Stimulated activated CD8-positive, alpha-beta memory T cell treated with anti-CD3 and anti-CD28 coated beads, Interleukin-15, amount 100 ng/mL, for 1 hour (primary cell): ENCODE results near the gene AK1.

ENCODE experiments used
- DNase-seq: peaks from one replicate; pipeline ENCODE4 v3.0.0-alpha.2; 2020; ENCODE audit warnings: low read depth

Gene AK1

GRCh38 chr9:127908660-127908926 is 31.1 kb upstream of the AK1 start:
- DNase-seq, result no peak

DNA sequence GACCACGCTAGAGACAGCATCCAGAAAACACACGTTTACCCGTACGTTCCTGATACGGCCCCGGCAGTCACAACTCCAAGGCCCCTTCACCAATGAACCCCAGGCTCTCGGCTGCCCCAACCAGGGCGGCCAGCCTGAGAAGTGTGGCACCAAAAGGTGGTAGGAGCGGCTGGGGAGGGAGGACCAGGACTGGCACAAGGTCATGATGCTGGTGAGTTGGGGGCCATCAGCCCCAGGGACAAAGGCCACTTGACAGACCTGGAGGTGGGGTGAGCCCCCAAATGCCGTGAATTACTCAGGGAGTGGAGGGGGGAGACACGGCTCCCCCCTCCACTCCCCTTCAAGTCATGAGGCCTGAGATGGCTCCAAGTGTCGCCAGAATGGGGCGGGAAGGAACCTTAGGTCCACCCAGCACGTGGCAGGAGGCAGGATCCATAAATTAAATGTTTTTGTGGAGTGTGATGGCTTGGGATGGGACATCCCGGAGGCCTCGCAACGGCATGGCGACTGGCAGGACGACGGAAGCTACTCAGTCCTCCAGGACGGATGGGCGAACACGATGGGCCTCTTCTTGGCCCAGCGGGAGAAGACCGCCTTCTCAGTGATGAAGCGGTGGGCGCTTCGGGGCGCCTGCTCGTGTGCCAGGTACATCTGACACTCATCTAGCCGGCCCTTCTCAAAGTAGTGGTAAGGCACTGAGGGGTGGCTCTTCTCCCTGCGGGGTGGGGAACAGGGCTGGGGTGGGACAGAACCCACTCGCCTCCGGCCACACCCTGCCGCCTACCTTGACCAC is 30.6 kb upstream of the AK1 start:
- no peak for DNase-seq

DNA sequence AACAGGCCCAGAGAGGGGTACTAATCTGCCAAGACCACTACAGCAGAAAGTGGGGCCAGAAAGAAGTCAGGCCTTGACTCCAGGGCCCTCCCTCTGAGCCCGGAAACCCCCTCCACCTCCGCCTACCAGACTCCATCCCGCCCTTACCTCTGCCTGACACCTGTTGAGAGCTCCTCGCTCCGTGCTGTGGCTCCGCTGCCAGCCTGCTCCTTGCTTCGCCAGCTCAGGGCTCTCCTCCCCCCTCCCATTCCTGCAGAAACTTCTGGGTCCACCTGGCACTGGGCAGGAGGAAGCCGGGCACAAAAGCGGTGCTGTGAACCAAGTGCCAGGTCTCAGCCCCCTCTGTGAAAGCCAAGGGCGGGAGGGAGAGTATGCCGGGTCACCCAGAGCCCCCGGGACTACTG is 28.3 kb upstream of the AK1 start:
- DNase-seq, result no peak

GRCh38 chr9:127905004-127905728 is 27.7 kb upstream of the AK1 start:
- no peak for DNase-seq

DNA sequence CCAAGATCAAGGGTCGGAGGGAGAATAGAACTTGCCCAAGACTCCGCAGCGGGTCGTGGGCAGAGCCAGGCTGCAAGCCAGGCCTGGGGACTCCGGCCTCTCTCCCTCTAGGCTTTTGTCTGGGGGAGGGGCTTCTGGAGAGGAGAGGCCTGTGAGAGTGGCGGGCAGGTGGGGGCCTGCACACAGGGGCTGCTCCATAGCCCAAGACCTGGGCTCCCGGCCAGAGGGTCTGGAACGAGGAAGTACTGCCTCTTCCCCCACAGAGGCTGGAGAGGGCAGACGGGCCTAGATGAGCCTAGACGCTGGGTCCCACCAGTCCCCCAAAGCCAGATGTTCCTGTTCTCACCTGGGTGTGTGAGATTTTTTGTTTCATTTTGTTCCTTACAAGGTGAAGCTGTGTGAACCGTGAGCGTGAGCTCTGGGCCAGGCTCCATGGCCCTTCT is 27.1 kb upstream of the AK1 start:
- no peak for DNase-seq

GRCh38 chr9:127903557-127904475 is 26.3 kb upstream of the AK1 start:
- peak; percentile 47 for DNase-seq

- DNase-seq, result no peak
Measured at GRCh38 chr9:127899128-127899943, 21.9 kb upstream of the AK1 start, which contains the start of gene ST6GALNAC6. Gene ST6GALNAC6, minus strand, starts transcription at chr9:127899603. Its CDS starts 1,622 bp downstream, at chr9:127897981.

DNA sequence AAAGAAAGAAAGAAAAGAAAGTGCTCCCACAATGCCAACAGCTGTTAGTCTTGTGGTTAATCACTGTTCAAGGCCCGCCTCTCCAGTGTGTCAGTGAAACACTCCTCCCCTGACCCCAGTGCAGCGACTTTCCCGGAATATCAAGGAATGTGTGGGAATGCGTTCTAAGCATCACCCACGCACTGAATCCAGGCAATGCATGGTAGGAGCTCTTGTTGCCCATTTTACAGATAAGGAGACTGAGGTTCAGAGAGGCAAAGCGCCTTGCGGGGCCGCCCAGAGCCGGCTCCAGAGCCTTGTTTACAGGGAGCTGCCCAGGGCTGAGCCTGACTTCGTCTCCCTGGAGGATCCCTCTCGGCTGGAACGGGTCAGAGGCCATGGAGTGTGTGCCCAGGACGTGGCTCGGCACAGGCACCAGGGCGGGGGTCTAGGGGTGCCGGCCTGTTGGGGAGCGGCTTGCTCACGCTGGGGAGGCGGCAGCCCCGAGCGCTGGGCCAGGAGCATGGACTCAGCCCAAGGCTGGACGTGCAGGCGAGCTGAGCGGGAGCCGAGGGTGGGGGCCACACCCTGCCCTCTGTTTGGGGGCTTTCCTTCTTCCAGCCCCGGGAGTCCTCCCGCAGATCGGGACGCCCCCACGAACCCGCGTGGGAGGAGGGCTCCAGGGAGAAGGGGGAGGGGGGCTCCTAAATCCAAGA is 21.1 kb upstream of the AK1 start:
- no peak for DNase-seq

DNA sequence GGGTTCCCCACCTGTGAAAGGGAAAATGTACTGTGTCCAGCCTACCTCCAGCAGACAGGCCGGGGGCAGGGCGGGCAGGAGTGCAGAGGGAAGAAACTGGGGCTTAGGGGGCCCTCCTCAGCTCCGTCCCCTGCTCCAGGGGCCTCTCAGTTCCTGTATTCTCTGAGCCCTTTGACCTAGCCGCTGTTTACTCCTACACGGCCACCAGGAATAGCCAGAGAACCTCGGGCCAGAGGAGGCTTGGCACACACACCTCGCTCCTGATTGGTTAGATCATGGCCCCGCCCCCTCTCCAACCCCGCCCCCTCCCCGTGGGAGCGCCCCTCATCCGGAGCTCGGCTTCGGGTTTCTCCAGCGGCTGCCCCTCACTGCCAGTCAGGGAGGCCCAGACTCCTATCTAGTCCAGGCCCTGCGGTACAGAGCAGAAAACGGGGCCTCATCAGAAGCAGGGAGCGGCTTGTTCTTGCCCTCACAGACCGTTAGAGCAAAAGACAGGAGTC is 19.8 kb upstream of the AK1 start:
- no peak for DNase-seq

DNA sequence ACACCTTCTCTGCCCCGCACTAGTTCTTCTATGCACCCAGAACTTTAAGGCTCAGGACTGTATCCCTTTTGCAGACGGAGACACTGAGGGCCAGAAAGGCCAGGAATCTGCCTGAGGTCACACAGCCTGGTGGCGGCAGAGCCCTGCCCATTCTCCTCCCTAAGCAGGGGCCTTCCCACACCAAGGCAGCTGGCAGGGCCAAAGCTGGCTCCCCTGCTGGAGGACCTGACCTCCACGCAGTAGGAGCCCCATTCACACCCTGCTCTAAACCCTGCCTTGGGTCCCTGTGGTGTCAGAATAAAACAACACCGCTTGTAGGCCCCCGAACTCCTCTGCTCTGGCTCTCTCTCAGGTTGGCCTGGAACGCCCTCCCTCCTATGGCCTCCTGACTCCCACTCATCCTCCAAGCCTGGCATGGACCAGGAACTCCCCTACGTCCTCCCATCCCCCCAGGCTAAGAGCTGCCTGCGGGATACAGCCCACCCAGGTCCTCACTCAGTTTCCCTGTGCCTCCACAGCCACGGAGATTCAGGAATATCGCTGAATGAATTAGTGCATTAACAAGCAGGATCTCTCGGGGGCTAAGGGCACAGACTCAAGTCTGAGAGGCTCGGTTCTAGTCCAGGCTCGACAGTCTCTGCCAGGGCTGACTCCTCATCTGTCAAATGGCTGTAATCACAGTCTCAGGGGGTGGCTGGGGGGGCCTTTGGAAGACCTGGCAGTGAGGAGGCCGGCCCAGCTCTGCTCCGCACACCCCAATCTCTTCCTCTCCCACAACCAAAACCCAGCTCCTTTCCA is 19.1 kb upstream of the AK1 start:
- DNase-seq, result no peak

- DNase-seq, result no peak
Measured at GRCh38 chr9:127895811-127896210, 18.3 kb upstream of the AK1 start.

DNA sequence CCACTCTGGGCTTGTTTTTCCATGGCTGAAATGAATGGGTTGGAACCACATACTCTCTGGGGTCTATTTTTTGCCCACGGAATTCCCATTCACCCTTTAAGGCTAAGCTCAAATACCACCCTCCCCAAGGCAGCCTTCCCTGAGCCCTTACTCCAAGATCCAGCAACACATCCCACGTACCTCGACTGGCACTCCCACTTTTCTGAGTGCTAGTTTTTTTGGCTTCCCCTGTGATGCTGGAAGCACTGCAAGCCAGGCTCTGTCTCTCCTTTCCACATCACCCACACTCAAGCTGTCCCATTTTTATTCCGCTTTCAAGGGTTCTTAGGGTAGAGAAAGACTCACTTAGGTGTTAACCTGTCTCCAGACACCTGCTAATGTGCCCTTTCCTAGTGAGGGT is 15.9 kb upstream of the AK1 start:
- no peak for DNase-seq

GRCh38 chr9:127892831-127893230 is 15.4 kb upstream of the AK1 start:
- DNase-seq, result no peak

DNA sequence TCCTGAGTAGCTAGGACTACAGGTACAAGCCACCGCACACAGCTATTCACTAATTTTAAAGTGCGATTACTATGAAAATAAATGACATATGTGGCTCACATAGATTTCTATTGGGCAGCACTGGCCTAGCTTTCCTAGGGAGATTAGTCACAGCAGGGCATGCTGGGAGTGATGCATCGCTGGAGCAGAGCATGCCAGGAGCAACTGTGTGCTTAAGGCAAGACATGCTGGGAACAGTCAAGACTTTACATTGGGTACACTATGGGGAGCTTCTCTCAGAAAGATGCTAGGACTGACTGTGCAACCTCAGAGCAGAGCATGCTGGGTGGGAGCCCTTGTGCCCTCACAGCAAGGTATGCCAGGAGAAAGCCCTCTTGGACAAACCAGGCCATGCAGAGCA is 12.6 kb upstream of the AK1 start:
- no peak for DNase-seq

DNA sequence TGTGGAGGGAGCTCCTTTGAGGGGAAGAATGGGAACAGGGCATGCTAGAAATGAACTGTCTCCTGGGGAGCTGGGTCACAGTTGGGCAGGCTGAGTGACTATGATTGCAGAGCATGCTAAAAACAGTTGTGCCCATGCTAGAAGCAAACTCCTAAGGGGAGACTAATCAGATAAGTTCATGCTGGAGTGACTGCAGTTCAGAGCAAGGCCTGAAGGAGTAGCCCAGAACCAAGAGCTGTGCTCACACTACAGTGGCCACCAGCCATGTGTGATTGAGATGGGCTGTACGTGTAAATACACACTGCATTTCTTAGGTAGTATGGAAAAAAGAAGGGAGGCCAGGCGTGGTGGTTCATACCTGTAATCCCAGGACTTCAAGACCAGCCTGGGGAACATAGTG is 10.3 kb upstream of the AK1 start:
- DNase-seq, result no peak

DNA sequence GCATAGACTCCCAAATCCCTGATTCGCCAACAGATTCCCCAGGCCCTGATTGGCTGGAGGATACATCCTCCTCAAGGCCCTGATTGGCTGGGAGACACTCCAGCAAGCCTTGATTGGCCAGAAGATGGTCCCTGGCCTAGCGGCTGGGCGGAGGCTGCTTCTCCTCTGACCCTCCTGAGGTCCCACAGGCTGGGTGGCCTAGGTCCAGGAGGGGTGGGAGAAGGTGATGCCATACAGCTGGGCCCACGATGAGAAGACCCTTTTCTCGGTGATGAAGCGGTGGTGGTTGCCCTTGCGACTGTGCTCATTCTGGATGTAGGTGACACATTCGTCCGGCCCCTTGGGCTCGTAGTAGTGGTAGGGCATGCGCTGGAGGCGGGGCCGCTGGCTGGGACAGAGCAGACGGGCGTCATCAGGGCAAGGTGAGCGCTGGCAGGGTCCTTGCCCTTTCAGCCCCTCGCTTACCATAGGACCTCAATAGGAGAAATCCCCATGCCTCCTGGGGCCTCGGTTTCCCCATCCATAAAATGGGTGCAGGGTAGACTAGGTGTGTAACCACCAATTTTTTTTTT is 9.0 kb upstream of the AK1 start:
- DNase-seq, result no peak

DNA sequence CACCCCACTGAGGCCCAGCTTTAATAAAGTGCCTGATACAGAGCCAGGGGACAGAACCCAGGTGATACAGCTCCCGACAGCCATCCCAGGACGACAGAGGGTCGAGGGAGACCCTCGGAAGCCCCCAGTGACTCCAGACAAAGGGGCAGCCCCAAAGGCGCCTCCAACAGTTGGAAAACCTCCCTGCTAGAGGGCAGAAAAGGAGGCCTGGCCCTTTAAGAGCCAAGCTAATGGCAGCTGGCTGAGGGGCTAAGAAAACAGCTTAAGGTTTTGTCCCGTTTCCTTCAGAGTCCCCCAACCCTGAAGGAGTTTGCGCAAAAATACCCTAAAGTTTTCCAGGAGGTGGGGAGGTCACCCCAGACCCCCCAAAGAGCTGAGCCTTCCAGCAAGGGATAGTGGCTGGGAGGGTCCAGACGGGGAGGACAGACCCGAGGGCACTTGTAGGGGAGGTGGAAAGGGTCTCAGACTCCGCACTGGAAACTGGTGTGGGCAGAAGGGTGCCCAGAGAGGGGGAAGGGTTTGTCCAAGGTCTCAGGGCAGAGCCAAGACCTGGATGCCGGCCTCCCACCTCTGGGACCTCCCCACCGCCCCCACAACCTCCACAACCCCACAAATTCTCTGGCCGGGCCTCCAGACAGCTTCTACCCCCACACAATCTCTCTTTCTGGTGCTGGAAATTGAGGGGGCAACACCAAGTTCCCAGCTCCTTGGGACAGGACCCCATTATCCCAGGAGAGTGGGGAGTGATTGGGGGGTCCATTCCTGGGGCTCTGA is 8.2 kb upstream of the AK1 start:
- DNase-seq, result no peak

- no peak for DNase-seq
Measured at GRCh38 chr9:127884976-127885490, 7.6 kb upstream of the AK1 start.

GRCh38 chr9:127884427-127884911 is 7.0 kb upstream of the AK1 start:
- DNase-seq, result no peak
